NOMO-1 treated with dmso at 0.1 percent for 144 hours (cell line): Measurements from ENCODE around the gene CCDC127.
"Not testable (repeated sequence)": the region's sequence is repeated elsewhere in the genome, so short reads cannot be mapped to it uniquely, and the experiment has no call there.

Experiments used
- DNase-seq: peaks from one replicate; lab custom pipeline; 2025; ENCODE audit not compliant: unreplicated experiment; lab: John Stamatoyannopoulos, UW

CCDC127 gene

DNA sequence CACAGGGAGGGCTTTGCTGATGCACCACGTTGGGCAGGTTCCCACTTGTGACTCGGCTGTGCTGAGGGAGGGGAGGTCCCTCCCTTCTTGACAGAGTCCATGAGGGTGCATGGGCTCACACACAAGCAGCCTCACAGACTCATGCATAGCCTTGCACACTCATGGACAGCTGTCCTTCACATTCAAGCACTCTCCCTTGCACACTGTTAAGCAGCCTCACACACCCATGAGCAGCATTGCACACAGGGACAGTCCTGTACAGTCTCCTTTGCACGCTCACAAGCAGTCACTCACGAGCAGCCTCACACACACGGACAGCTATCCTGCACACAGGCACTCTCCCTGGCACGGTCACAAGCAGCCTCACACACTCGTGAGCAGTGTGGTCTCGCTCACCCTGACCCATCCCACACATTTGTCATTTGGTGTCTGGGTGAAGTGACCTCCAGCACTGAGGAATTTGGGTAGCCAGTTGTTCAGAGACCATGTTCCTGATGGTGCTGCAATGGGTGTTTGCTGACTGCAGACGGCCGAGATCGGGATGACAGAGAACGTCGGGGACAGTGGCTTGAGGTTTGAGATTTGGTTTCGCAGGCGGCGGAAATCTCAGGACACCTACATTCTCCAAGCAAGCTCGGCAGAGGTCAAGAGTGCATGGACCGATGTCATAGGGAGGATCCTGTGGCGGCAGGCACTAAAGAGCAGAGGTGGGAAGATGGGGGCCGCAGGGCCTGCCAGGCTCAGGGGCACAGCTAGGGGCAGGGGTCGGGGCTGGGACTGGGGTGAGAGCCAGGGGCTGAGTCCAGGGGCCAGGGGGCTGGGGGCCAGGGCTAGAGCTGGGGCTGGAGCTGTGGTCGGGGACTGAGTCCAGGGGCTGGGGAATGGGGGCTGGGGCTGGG, 44.3 kb downstream of the CCDC127 start:
- no peak for DNase-seq

DNA sequence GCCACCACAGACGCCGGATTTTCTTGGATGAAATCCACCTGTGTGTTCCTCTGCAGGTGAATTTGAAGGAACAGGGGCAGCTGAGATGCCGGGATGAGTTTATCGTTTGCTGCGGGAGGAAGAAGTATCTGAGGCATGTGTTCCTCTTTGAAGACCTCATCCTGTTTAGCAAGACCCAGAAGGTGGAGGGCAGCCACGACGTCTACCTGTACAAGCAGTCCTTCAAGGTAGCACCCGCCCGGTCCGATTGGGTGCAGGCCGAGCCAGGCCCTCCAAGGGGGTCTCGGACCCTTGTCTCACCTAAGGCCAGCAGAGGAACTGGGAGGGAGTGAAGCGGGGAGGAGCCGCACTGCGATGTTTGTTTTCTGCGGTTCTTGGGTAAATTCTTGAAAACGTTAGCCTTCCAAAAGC, 45.1 kb downstream of the CCDC127 start:
- no peak for DNase-seq

DNA sequence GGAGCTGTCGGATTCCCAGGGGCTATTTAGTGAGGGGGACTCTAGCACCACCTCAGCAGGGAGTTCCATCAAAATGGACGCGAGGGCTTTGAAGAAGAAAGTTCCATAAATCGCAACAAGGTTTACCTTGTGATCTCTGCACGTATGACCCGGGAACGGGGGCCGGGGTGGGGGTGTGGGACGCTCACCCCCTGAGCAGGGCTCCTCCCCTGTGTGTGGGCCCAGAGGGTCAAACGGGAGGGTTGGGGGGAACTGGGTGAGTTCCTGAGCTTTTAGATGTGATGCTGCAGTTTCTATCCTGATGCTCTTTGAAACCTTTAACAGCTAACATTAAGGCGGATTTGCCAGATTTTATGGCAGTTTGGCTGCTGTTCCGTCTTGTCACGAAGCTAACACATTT, 45.5 kb downstream of the CCDC127 start:
- DNase-seq: no peak

DNA sequence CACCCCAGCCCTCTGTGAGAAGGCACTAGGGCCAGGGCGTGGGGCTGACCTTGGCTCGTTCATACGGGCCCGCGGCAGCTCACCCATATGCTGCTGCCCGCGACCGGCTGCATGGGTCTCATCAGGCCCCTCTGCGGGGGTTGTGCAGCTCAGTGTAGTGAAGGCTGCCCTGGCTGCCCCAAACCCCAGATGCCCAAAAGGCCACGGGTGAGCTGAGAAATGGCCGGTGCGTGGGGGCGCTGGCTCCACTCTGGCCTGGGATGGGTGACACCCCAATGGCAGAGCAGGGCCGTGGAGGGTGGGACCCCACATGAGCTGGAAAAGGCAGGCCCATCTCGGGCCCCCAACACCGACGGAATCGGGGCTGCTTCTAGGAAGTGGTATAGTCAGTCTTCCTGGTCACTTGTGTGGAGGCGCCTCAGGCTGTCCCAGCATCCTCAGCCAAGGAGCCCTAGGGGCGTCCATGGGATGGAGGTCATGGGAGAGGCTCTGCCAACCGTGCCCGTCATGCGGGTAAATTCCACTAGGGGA, 46.1 kb downstream of the CCDC127 start:
- DNase-seq: no peak

DNA sequence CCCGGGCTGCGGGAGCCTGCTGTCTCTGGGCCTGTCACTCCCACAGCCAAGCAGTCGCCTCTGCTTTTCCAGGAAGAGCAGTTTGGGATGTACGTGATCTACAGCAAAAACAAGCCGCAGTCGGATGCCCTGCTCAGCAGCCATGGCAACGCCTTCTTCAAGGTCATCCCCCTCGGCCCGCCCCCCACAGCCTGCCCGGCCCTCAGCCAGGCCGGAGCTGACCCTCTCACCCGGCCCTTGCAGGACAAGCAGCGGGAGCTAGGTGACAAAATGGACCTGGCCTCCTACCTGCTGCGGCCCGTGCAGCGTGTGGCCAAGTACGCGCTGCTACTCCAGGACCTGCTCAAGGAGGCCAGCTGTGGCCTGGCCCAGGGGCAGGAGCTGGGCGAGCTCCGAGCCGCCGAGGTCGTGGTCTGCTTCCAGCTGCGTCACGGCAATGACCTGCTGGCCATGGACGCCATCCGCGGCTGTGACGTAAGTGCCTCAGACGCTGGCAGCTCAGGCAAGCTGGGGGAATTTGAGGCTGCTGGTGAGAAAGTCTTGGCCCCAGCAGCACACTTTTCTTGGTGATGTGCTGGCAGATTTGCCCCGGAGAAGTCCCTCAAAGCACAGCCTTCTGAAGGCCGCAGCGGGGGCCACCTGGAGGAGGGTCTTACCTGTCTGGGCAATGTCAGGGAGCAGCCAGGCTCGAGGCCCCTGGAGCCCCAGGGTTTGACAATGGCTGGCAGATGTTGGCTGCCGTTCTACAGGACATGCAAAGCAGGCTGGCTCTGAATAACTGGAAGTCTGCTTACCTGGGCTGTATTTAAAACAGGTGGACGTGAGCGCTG, 46.8 kb downstream of the CCDC127 start:
- no peak for DNase-seq

- no peak for DNase-seq
Measured at GRCh38 chr5:169728-170094, 48.2 kb downstream of the CCDC127 start.

GRCh38 chr5:169071-169727, 48.8 kb downstream of the CCDC127 start:
- DNase-seq: no peak

DNA sequence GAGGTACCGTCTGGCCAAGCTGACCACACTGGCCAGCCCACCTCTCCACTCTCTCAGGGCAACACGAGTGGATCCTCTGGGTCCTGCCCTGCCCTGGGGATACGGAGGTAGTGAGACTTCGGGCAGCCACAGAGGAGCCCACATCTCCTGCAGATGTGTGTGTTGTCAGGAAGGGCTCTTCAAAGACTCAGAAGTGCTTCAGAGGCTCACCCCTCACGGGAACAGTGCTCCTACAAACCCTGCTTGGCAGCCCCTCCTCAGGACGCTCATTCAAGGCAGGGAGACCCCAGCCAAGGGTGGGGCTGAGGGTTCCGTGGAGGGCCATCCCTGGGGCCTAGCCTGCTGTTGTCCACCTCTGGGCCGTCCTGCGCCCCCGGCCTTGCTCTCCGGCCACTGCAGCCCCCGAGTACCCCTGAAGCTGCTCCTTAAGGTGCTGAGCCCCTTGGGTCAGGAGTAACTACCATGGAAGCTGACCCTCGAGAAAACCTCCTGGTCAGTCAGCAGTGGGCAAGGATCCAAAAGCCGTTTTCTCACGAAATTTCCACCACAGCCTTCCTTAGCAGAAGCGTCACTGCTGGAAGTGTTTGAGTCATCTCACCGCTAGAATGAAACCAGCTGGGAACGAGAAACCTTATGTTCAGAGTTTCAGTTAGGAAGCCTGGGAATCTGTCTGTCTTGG, 49.8 kb downstream of the CCDC127 start:
- DNase-seq: no peak

DNA sequence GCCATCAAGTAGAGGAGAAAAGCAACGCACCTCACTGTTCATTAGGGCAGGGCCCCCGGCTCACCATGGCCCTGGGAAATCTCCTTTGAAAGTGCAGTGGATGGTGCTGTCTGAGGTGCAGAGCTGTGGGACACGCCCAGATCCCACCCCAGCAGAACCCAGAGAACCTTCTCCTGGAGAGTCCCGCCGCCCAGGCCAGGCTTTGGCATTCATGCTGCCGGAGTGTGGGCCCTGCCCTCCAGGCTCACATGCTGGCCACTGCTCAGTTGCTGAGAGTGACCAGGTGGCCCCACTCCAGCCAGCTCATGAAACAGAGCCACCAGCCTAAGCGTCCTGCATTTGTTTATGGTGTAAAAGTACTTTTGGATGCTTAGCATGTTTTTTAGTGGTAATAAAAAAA, 50.4 kb downstream of the CCDC127 start:
- DNase-seq: no peak

- no peak for DNase-seq
Measured at GRCh38 chr5:166441-167372, 51.2 kb downstream of the CCDC127 start.

DNA sequence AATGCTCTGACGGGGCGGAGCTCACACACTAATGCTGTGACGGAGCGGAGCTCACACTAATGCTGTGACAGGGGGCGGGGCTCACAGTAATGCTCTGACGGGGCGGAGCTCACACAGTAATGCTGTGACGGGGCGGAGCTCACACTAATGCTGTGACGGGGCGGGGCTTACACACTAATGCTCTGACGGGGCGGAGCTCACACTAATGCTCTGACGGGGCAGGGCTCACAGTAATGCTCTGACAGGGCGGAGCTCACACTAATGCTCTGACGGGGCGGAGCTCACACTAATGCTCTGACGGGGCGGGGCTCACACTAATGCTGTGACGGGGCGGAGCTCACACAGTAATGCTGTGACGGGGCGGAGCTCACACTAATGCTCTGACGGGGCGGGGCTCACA, 53.2 kb downstream of the CCDC127 start:
- DNase-seq: not testable (repeated sequence)

DNA sequence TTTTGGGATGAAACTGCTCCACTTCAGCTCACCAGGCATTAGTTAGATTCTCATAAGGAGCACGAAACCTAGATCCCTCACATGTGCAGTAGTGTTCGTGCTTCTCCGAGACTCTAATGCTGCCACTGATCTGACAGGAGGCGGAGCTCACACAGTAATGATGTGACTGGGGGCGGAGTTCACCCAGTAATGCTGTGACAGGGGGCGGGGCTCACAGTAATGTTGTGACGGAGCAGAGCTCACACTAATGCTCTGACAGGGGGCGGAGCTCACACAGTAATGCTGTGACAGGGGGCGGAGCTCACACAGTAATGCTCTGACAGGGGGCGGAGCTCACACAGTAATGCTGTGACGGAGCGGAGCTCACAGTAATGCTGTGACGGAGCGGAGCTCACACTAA, 53.7 kb downstream of the CCDC127 start:
- DNase-seq: no peak

DNA sequence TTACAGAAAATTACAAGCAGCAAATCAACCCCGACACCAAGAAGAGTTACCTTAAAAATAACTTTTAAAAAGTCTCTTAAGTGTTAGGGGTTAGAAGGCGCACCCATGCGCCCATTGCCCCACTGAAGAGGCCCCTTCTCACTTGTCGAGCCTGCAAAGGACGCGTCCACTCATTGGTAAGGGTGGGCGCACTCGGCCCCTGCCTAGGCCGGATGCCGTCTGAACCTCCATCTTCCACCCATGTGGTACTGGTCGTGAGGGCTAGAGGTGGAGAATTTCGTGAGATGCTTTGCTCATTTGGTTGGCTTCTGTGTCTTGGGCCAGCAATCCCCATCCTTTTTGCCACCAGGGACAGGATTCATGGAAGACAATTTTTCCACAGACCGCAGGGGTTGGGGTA, 54.1 kb downstream of the CCDC127 start:
- DNase-seq: no peak

GRCh38 chr5:163338-163620, 54.7 kb downstream of the CCDC127 start:
- no peak for DNase-seq

DNA sequence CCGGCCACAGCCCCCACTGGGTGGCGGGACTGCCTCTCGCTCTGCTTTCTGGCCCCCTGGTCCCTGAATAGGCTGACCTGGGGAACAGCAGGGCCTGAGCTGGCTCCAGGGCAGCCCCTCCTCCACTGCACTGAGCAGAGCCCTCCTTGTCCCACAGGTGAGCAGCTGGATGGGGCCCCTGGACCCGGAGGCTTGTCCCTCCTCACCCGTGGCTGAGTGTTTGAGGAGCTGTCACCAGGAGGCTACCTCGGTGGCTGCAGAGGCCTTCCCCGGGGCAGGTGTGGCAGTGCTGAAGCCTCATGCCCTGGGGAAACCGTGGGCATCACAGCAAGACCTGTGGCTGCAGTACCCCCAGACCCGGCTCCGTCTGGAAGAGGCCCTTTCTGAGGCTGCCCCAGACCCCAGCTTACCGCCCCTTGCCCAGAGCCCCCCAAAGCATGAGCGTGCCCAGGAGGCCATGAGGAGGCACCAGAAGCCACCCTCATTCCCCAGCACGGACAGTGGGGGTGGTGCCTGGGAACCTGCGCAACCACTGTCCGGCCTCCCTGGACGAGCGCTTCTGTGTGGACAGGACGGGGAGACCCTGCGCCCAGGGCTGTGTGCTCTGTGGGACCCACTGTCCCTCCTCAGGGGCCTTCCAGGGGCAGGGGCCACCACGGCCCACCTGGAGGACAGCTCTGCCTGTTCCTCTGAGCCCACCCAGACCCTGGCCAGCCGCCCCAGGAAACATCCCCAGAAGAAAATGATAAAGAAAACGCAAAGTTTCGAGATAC, 55.2 kb downstream of the CCDC127 start:
- no peak for DNase-seq

DNA sequence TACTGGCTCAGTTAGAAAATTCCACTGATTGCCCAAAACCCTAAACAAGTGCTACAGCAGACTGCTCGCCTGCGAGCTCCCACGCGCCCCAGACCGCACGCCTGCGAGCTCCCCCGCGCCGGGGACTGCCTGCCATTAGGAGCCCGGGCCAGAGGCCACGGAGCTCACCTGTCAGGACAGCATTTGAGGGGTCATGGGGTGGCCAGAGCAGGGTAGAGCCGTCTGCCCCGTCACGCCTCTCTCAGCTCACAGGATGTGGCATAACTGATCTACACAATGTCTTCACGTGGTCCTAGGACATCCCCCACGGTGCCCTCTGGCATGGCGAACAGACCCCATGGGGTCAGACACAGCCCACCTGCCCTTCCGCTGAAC, 55.8 kb downstream of the CCDC127 start:
- DNase-seq: no peak

- DNase-seq: no peak
Measured at GRCh38 chr5:161803-162110, 56.2 kb downstream of the CCDC127 start.

GRCh38 chr5:160921-161802, 56.8 kb downstream of the CCDC127 start:
- no peak for DNase-seq

DNA sequence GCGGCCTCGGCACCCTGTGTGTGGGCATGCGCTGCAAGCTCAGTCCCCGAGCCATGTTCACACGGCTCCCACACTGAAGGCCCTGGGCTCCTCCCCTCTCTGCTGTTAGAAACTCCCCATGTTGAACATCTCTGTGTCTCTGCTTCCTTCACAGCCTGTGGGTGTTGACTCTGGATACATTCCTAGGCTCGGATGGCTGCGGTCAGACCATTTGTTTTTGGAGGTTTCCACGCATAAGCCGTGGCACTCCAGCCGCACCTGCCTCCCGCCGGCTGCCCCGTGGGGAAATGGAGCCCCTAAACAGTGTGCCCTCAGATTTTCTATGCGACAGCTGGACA, 57.8 kb downstream of the CCDC127 start:
- no peak for DNase-seq
